ENCODE data around the gene PRR30. TPM values are rescaled to one million over a fixed set of nuclear protein-coding genes. Genes with fewer than 3 reads are reported as not detected.

PRR30 gene
- polyA plus RNA-seq, 1 donor (not counting 4 experiments of a cell fraction or from before 2014, with no cell fraction given), result not detected

DNA sequence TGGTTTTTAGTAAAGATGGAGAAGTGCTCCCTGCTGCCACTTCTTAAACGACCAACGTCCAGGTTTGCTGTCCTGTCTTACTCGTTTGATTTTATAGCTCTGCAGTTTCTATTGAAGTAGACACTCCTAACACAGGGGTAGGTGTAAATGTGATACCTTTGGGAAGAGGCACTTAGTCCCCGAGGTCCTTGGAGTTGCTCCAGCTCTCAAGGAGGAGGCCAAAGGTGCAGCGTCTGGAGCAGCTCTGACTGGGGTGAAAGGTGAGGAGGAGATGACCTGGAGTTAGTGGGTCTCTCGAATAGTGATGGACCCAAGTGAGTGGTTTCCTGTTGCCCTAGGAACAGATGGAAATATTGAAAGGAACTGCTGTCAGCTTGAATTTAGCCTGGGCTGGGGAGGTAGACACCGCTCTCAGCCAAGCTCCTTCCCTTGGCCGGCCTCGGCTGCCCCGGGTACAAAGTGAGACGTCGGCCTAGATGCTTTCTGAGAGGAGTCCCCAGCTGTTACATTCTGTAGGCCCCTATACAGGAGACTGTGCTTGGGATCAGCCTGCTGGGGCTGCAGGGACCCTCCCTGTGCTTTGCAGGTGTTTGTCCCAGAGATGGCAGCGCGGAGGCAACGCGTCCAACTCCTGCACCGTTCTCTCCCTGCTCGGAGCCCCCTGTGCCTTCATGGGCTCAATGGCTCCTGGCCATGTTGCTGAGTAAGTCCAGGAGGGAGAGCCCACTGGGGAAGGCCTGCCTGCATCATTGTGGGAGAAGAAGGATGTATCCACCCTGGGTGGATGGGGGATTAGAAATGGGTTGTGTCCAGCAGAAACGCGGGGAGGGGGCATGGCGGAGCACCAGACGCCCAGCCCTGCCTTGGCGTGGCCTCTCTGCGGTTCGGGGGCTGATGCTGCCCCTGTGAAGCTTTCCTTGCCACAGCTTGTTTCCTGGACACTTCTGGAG lies 47.2 kb downstream of the PRR30 start:
- FAIRE-seq (no peak), DNase-seq (ENCODE audit: low read depth, low spot score) (no peak)
- Histone ChIP-seq H3K9me3 (ENCODE audit: control insufficient read depth, low read depth, low read length) (no peaks in the 10 kb centered on the region), H3K79me2 (ENCODE audit: control insufficient read depth, insufficient read depth, low read length) (no peaks in the 10 kb centered on the region), H3K9me1 (ENCODE audit: control insufficient read depth, extremely low read depth, insufficient read depth, low read length) (no peaks in the 10 kb centered on the region), H3K4me2 (ENCODE audit: control insufficient read depth, extremely low read depth, insufficient read depth, low read depth, low read length) (no peak overlapping the region), H3K36me3 (ENCODE audit: control insufficient read depth in 2 of 2, extremely low read depth in 1 of 2, insufficient read depth in 2 of 2, low read length in 2 of 2) (no peaks in the 10 kb centered on the region), H3K4me1 (ENCODE audit: control insufficient read depth, extremely low read depth, insufficient read depth, low read length) (peaks cover 7% of the 10 kb centered on the region), H3K27ac (ENCODE audit: control insufficient read depth, insufficient read depth, low read length) (no peak overlapping the region), H4K20me1 (ENCODE audit: control insufficient read depth, extremely low read depth, insufficient read depth, low read length) (no peaks in the 10 kb centered on the region), H3K9ac (ENCODE audit: control insufficient read depth, extremely low read depth, insufficient read depth, low read length) (no peak overlapping the region), H2AFZ (ENCODE audit: control insufficient read depth, low read length) (no peak overlapping the region), H3K27me3 (ENCODE audit: control insufficient read depth, extremely low read depth, insufficient read depth, low read length) (no peaks in the 10 kb centered on the region), H3K4me3 (ENCODE audit: control insufficient read depth in 2 of 3, extremely low read depth in 1 of 3, insufficient read depth in 2 of 3, low read depth in 1 of 3, low read length in 3 of 3) (no peak overlapping the region)
- no peak for TF ChIP-seq EZH2 (IDR thresholded peaks at IDR 0.05; ENCODE audit: low read length)
- TF ChIP-seq, protein P1, sequence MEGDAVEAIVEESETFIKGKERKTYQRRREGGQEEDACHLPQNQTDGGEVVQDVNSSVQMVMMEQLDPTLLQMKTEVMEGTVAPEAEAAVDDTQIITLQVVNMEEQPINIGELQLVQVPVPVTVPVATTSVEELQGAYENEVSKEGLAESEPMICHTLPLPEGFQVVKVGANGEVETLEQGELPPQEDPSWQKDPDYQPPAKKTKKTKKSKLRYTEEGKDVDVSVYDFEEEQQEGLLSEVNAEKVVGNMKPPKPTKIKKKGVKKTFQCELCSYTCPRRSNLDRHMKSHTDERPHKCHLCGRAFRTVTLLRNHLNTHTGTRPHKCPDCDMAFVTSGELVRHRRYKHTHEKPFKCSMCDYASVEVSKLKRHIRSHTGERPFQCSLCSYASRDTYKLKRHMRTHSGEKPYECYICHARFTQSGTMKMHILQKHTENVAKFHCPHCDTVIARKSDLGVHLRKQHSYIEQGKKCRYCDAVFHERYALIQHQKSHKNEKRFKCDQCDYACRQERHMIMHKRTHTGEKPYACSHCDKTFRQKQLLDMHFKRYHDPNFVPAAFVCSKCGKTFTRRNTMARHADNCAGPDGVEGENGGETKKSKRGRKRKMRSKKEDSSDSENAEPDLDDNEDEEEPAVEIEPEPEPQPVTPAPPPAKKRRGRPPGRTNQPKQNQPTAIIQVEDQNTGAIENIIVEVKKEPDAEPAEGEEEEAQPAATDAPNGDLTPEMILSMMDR (optimal IDR thresholded peaks at IDR 0.05 in 1 of 3, IDR thresholded peaks at IDR 0.05 in 1 of 3, conservative IDR thresholded peaks at IDR 0.05 in 1 of 3; ENCODE audit: extremely low read depth in 1 of 3, insufficient read depth in 2 of 3, low read length in 3 of 3), result no peak
- dilution Hi-C loops (cut with MboI; ENCODE audit: extremely low pct_ligation_motif_present, low sequenced_read_pairs), result no loop called here

DNA sequence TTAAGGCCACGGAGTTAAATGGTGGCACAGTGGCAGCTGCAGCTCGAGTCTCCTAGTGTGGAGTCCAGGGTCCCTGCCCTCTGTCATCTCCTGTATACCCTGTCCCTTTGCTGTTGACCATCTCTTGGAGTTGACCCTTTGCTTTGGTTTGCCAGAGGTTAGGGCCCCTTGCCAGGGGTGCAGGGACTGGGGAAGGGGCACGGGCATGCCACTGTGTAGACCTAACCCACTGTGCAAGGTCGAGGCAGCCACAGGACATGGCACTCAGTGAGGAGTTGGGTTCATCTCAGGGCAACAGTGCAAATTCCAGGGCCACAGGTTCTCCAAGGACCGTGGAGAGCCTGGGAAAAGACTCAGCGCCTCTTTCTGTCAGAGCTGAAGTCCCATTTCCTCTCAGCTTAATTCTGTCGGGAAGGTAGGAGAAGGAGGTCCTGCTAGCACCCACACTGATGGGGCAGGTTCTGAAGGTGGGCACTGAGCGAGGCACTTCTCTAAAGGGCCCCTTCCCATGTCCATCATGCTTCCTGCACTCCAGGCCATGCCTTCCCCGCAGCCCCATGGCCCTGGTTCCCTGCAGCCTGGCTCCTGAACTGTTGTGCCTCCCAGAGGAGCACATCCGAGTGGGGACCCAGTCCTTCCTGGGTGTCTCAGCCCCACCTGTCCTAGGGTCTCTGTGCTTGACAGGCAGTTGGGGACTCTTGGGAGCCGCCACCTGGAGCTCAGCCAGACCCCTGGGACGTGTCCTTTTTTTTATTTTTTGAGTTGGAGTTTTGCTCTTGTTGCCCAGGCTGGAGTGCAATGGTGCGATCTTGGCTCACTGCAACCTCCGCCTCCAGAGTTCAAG lies 49.9 kb downstream of the PRR30 start:
- H4K20me1 ChIP-seq (ENCODE audit: control insufficient read depth, extremely low read depth, insufficient read depth, low read length), result no peaks in the 10 kb centered on the region
- TF ChIP-seq, protein P1 (optimal IDR thresholded peaks at IDR 0.05 in 1 of 3, IDR thresholded peaks at IDR 0.05 in 1 of 3, conservative IDR thresholded peaks at IDR 0.05 in 1 of 3; ENCODE audit: extremely low read depth in 1 of 3, insufficient read depth in 2 of 3, low read length in 3 of 3), result no peak
- no peak for TF ChIP-seq EZH2 (IDR thresholded peaks at IDR 0.05; ENCODE audit: low read length)
- dilution Hi-C loops (cut with MboI; ENCODE audit: extremely low pct_ligation_motif_present, low sequenced_read_pairs), result no loop called here
- H3K36me3 ChIP-seq (ENCODE audit: control insufficient read depth in 2 of 2, extremely low read depth in 1 of 2, insufficient read depth in 2 of 2, low read length in 2 of 2), result no peaks in the 10 kb centered on the region
- no peak overlapping the region for H3K27ac ChIP-seq (ENCODE audit: control insufficient read depth, insufficient read depth, low read length)
- no peak overlapping the region for H2AFZ ChIP-seq (ENCODE audit: control insufficient read depth, low read length)
- H3K9me1 ChIP-seq (ENCODE audit: control insufficient read depth, extremely low read depth, insufficient read depth, low read length), result no peaks in the 10 kb centered on the region
- no peaks in the 10 kb centered on the region for H3K9me3 ChIP-seq (ENCODE audit: control insufficient read depth, low read depth, low read length)
- H3K9ac ChIP-seq (ENCODE audit: control insufficient read depth, extremely low read depth, insufficient read depth, low read length), result no peak overlapping the region
- no peak for DNase-seq (ENCODE audit: low read depth, low spot score)
- no peak overlapping the region for H3K4me3 ChIP-seq (ENCODE audit: control insufficient read depth in 2 of 3, extremely low read depth in 1 of 3, insufficient read depth in 2 of 3, low read depth in 1 of 3, low read length in 3 of 3)
- FAIRE-seq, result no peak
- H3K4me2 ChIP-seq (ENCODE audit: control insufficient read depth, extremely low read depth, insufficient read depth, low read depth, low read length), result no peak overlapping the region
- no peaks in the 10 kb centered on the region for H3K79me2 ChIP-seq (ENCODE audit: control insufficient read depth, insufficient read depth, low read length)
- no peaks in the 10 kb centered on the region for H3K27me3 ChIP-seq (ENCODE audit: control insufficient read depth, extremely low read depth, insufficient read depth, low read length)
- H3K4me1 ChIP-seq (ENCODE audit: control insufficient read depth, extremely low read depth, insufficient read depth, low read length), result peaks cover 10% of the 10 kb centered on the region
